NCI-H2081 treated with DMSO at 0.1 percent for 48 hours (cell line): Measurements from ENCODE around the gene AP1M1.
"Not testable (repeated sequence)": the region's sequence is repeated elsewhere in the genome, so short reads cannot be mapped to it uniquely, and the experiment has no call there.

Source experiments
- DNase-seq: peaks from one replicate; lab custom pipeline; 2025; lab: John Stamatoyannopoulos, UW

The AP1M1 gene

GRCh38 chr19:16197622-16198369, at the start of gene AP1M1:
AP1M1 (plus strand) TSS chr19:16197911; CDS start chr19:16198027, 116 bp downstream.
- DNase-seq = peak; percentile 82

DNA sequence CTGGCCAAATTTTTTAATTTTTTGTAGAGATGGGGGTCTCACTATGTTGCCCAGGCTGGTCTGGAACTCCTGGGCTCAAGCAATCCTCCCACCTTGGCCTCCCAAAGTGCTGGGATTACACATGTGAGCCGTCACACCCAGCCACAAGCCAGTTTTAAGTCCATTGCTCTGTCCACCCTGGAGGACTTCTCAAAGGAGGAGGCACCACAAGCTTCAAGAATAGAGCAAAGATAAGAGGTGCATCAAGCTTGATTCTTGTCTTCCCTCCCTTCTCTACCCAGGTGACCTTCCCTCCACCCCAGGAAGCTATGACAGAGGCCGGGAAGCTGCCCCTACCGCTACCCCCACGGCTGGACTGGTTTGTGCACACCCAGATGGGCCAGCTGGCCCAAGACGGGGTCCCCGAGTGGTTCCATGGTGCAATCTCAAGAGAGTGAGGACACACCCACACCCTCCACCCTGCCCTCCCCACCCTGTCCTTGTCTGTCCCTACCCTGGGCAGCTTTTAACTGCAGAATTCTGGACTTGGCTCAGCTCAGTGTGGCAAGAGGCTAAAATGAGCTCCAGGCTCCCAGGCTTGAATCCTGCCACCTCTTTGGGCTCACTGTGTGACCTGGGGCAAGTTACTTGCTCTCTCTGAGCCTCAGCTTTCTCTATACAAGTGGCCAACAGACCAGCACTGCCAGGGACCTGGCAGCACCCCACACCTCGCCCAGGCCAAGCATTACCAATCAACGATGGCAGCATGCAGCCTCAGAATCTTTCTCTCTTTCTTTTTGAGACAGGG, 49.1 kb upstream of the AP1M1 start:
- no peak for DNase-seq

- DNase-seq = no peak
Measured at GRCh38 chr19:16153582-16154336, 44.0 kb upstream of the AP1M1 start.

- no peak for DNase-seq
Measured at GRCh38 chr19:16154557-16154956, 43.2 kb upstream of the AP1M1 start.

- DNase-seq = no peak
Measured at GRCh38 chr19:16155128-16155527, 42.6 kb upstream of the AP1M1 start.

GRCh38 chr19:16156904-16157303, 40.8 kb upstream of the AP1M1 start:
- no peak for DNase-seq

- DNase-seq = no peak
Measured at GRCh38 chr19:16157601-16158000, 40.1 kb upstream of the AP1M1 start.

DNA sequence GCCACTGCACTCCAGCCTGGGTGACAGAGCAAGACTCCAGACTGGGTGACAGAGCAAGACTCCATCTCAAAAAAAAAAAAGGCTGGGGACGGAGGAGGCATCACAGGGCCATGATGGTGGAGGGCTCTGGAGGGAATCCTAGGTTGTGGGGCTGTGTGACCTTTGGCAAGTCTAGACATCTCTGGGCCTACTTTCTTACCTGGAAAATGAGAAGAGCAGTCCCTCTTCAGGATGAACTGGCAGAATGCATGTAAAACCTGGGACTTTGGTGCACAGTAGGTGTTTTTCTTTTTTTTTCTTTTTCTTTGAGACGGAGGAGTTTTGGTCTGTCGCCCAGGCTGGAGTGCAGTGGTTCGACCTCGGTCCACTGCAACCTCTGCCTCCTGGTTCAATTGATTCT, 38.1 kb upstream of the AP1M1 start:
- DNase-seq = no peak

DNA sequence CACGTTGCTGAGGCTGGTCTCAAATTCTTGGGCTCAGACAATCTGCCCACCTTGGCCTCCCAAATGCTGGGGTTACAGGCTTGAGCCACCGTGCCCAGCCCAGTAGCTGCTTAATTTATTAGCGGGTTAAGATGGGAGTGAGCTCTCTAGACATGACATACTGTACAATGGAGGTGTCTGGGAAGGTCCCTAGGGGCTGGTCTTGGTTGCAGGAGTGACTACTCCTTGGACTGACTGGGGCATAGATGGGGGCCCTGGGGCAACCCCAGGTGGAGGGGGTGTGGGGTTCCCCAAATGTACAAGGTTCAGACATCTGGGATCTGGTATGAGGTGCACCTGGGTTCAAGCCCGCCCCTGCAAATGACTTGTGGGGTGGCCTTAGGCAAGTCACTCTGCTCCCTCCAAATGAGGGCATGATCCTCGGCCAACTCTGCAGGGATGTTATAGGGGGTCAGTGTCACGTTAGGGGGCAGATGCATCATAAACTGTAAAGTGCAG, 37.2 kb upstream of the AP1M1 start:
- DNase-seq = no peak

- no peak for DNase-seq
Measured at GRCh38 chr19:16160943-16161560, 36.7 kb upstream of the AP1M1 start.

DNA sequence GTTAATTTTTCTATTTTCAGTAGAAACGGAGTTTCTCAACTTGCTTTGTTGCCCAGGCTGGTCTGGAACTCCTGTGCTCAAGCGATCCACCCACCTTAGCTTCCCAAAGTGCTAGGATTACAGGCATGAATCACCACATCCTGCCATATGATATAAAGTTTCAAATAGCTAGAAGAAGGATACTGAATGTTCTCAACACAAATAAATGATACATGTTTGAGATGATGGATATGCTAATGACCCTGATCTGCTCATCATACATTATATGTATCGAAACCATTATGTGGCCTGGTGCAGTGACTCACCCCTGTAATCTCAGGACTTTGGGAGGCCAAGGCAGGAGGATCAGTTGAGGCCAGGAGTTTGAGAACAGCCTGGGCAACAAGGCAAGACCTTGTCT, 35.9 kb upstream of the AP1M1 start:
- no peak for DNase-seq

DNA sequence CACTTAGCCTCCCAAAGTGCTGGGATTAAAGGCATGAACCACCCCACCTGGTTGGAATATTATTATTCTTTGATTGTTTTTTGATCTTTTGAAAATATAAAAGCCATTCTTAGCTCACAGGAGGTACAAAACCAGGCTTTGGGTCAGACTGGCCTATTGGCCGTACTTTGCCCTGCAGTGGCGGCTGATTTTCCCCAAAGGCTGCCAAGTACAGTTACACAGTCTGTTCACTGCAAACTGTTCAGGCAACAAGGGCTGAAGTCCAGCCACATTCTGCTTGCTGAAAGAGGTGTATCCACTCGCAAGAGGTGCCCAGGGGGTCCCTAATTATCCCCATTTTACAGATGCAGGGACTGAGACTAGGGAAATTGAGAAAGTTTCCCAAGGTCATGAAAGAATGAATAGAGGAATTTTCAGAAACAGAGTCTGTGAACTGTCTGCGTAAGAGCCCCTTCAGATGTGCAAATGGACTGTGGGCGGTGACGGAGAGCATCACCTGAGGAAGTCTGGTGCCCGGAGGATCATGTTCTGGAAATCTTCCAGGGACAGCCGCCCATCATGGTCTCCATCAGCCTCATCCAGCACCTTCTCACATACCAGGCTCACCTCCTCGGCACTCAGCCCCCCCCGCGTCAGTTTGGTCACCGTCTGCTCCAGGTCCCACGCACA, 33.4 kb upstream of the AP1M1 start:
- no peak for DNase-seq

- DNase-seq = no peak
Measured at GRCh38 chr19:16166417-16166816, 31.3 kb upstream of the AP1M1 start.

DNA sequence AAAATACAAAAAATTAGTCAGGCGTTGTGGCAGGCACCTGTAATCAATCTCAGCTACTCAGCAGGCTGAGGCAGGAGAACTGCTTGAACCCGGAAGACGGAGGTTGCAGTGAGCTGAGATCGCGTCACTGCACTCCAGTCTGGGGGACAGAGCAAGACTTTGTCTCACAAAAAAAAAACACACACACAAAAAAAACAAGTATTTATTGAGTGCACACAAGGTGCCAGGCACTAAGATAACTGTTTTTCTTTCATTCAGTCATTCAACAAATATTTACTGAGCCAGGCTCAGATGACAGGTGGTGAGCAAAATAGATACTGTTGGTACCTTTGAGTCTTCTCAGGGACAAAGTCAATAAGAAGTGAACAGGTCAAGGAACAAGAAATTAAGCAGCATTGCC, 30.7 kb upstream of the AP1M1 start:
- DNase-seq = no peak

- no peak for DNase-seq
Measured at GRCh38 chr19:16168465-16169081, 29.1 kb upstream of the AP1M1 start.

GRCh38 chr19:16170134-16170533, 27.6 kb upstream of the AP1M1 start:
- no peak for DNase-seq

DNA sequence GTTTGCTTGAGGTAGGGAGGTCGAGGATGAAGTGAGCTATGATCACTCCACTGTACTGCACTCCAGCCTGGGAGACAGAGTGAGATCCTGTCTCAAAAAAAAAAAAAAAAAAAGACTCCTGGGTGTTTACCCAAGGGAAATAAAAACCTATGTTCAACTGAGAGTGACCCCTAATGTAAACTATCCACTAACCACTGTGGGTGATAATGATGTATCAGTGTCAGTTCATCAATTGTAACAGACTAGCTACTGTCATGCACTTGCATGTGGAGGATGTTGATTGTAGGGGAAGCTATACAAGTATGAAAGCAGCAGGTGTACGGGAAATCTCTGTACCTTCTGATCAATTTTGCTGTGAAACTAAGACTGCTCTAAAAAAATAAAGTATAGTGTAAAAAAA, 21.8 kb upstream of the AP1M1 start:
- no peak for DNase-seq

- DNase-seq = not testable (repeated sequence)
Measured at GRCh38 chr19:16178866-16179265, 18.8 kb upstream of the AP1M1 start.

DNA sequence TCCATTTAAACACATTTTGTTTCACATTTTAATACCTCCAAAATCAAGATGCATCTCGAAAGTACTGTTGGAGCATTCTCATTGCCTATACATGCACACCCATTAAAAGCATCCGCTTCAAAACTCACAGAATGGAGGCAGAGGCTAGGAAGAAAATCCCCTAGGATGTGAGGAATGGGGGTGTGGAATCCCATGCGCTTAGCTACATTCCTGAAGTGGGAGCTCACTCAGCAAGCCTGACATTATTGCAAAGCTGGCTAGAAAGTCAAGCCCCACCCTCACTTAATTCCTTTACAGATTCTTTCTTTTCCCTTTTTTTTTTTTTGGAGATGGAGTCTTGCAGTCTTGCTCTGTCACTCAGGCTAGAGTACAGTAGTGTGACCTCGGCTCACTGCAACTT, 17.1 kb upstream of the AP1M1 start:
- DNase-seq = no peak

GRCh38 chr19:16184665-16185122, 13.0 kb upstream of the AP1M1 start:
- DNase-seq = no peak
